ENCODE results near the gene SLC25A21. TPM values are rescaled to one million over a fixed set of nuclear protein-coding genes. Genes with fewer than 3 reads are reported as not detected.

SLC25A21 gene
- total RNA-seq, 1 experiment from 2014 or later = 37.0 TPM

DNA sequence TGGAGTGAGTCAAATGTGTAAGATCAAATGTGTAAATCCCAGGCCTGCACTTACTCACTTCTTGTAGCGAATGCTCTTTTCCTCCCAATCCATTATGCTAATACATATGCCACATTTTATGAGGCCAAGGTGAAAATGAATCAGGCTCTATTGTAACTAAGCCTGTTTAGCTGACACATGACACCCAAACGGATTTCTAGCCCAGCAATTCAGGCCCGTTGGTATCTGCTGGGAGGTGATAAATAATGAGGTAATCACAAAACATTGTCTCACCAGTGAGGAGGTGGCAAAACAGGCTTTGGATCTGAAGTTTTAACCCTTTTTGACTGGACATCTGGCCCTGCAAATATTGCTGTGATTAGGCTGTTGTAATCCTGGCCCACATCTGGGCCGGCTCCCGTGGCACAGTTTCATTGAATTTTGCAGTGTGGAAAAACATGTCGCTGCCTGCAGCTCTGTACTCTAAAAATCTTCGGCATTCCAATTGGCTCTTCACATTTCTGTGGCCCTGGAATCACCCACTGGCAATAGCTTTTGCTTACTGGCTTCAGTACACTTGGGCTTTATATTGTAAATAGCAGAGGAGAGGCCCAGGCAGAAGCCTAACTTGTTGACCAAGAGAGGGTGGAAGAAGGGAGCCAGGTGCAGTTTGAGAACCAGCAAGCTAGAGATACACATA, 404.7 kb downstream of the SLC25A21 start:
- peak; percentile 89 for DNase-seq (ENCODE audit: low read depth)

DNA sequence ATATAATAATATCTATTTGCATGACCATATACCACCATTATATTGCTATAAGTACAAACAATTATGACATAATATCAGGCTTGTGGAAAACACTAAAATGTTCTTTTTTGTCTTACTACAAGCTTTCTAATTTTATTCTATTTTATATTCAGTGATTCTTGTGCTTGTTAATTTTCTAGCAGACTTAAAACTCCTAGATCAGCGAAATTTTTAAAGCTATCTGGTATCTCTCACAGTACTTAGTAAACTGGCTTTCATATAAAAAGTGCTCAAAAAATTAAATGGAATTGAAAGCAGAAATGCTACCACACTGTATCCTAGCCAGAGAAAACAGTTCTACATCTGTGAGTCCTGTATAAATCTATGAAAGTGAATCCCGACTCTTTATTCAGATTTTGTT, 405.4 kb downstream of the SLC25A21 start:
- no peak for DNase-seq (ENCODE audit: low read depth)

DNA sequence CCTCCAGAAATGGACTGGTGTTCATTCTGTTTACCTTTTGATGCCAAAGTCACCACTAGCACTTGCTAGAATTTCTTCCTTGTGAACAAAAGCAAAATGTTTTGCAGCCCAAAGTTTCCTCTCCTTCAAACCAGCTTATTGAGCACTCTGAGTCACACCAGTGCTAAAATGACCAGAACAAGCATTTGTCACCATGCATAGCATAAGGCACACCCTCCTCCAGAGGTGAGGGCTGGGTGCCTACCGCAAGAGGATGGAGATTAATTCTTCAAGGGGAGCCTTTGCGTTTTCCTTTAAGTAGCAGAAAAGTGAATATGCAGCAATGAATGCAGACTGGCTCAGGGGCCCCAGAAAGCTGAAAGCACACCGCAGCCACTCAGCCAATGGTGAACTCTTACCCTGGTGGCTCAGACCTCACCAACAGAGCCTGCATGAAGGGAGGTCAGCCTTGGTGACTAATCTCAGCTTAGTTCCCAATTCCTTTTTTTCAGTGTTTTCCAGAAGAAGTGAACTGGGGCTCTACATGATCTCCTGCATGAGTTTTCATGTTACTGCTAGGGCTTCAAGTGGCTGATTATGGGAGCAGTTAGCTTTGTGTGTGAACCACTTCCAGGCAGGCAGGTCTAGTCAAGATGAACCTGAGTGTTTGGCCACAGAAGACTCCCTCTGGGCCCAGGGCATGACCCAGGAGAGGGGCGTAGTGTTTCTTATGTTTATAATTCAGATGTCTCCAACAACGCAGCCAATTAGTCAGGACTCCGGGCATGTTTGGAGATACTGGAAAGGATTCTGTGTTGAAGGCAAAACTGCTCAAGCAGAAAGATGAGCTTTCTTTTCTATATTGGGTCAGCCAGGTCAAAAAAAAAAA, 414.4 kb downstream of the SLC25A21 start:
- peak; percentile 67 for DNase-seq (ENCODE audit: low read depth)

DNA sequence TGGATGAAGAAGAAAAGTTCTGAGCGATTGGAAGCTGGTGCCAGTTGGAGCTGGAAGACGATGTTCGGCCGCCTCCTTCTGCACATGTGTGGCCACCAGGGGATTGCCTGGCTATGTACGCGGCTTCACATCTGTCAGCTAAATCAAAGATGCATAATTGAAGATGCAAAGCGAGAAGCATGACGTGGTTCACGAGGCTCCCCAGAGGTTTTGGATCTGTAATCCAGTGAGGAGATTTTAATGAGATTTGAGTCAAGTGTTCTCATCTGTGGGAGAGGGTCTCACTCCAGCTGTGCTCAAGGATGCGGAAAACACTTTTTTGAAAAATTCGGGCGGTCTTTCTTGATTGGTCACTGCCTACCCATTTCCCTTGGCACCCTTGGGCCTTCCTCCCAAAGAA, 416.2 kb downstream of the SLC25A21 start:
- no peak for DNase-seq (ENCODE audit: low read depth)

DNA sequence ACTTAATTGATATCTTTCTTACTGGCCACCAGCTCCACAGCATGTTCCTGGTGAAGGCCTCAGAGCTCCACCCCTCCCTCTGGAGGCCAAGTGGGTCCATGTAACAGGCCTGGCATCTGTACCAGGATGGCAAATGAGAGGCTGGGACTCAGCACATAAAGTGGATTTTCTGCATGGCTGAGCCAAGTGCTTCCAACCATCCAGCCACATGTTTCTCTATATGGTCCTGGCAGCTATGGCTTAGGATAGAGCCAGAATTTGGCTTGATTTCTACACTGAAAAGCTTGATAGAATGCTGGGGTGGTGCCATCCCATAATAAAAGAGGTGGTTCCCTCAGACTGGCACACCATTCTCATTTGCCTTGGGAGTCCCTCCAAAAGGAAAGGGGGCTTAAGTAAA, 416.6 kb downstream of the SLC25A21 start:
- DNase-seq (ENCODE audit: low read depth) = no peak

DNA sequence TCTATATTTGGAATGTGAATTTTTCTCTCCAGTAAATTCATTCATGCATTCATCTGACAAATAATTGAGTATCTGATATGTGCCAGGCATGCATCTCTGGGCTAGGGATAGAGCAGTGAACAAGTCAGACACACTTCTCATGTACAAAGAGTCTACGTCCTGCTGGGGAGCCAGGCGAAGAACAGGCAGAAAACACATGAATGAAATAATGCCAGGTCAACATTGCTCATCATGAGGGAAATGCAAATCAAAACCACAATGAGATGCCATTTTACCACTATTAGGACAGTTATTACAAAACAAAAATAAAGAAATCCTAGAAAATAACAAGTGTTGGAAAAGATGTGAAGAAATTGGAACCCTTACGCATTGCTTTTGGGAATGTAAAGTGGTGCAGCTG, 420.5 kb downstream of the SLC25A21 start:
- DNase-seq (ENCODE audit: low read depth) = no peak

DNA sequence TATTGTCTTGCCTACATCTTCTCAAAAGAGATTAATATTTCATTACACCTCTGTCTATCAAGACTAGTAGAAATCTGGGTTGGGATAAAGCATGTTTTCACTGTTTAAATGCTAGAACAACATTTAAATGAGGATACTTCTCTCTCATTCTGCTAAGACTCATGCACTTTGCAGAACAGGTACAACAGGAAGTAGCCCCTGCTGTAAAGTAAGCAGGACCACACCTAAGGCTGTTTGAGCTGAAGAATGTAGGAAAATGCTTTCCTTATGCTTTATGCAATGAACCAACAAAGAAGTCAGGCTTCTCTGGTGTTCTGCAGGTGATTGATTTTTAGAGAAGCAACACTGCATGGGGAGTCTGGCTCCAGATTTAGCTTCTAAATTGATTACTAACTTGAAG, 421.3 kb downstream of the SLC25A21 start:
- DNase-seq (ENCODE audit: low read depth) = no peak

DNA sequence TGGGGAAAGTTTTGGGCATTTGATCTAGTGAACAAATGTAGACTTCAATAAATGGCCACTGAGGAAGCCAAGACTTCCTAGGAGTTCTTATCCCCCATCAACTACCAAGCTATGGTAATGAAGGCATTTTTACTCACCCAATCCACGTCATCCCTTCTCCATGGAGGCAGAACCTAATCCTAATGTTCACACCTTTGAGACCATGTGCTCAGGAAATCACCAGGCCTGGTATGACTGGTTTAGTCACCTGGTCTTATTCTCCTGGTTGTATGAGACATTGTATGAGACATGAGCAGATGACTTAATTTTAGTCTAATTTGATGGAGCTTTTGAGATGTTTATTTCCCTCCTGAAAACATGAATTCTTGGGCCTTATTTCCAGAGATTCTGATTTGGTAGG, 422.2 kb downstream of the SLC25A21 start:
- DNase-seq (ENCODE audit: low read depth) = no peak

DNA sequence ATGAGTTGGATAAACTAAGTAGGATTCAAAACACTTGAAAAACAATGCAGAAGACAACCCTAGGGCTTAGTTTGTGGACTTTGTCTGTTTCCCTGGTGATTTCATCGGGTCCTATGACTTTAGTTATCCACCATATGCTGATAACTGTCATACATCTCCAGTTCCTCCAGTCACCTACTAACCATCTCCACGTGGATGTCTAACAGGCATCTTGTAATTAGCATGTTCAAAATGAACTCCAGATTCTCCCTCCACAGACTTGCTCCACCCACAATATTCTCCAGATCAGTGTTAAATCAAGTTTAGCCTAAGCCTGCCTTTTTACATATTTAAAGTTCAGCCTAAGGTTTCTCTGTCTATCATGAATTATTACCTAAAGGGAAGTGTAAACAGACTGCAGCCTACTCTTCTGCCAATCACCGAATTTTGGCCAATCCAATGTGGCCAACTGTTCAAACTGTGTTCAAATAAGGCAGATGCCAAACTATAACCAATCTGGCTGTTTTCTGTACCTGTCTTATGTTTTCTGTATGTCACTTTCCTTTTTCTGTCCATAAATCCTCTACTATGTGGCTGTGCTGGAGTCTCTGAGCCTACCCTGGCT, 423.7 kb downstream of the SLC25A21 start:
- DNase-seq (ENCODE audit: low read depth) = no peak

DNA sequence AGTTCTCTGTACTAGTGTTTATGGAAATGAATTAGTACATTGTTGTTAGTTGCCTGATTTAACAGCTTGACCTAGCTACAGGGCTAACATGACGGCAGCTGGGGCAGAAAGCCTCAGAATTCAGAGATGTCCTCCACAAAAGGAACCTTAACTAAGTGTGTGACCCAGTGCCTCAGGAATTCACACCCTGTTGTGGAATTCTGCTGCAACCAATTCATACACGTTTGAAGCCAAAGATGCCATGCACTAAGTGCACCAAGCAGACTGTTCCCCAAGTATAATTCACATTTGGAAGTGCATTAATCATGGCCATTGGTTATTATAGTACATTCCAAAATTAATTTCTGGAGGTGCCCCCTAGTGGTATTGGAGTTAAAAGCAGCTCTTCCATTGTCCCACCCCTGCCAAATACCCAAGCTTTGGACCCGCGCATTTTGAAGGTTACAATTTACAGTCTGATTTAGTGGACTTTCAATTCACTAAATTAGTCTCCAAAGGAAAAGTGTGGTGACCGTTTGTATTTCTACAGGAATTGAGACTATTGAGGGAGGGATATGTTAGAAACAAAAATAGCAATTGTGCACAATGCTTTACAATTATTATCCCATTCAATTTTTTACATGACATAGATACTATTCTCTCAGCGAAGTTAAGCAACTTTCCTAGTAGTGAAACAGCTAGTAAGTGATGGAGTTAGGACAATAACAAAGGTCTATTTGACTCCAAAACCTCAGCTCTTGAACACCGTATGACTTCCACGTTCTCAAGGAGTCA, 424.8 kb downstream of the SLC25A21 start:
- no peak for DNase-seq (ENCODE audit: low read depth)

DNA sequence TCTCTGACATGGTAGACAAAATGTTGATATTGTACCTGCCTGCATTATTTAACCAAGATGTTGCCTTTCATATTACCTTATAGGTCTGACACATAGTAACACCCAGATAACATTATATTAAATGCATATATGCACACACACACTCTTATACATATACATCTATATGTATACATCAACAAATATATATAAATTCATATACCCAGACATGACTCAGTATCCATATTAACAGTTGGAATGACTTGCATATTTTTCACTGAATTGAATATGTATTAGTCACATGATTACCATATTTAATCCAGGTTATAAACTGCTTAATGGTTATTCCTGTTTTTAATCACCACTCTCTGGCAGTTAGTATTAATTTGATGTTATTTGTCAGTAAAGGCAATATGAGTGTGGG, 425.5 kb downstream of the SLC25A21 start:
- no peak for DNase-seq (ENCODE audit: low read depth)

DNA sequence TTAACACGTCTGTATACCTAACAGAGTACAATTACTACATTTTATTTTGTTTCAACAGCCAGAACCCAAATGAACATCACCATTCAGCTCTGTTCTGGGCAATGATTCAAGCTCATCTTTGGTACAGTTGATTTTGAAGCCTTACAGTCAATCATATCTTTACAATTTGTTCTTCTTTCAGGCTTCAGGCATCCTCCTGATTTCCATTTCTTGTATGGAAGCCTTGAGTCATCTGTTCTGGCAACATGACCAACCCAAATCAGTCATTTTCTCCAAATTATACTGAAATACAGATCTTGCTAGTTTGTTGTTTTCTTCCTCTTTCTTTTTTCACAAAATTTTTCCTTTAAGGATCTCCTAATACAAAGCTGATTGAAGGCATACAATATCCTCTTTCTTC, 430.5 kb downstream of the SLC25A21 start:
- DNase-seq (ENCODE audit: low read depth) = no peak

DNA sequence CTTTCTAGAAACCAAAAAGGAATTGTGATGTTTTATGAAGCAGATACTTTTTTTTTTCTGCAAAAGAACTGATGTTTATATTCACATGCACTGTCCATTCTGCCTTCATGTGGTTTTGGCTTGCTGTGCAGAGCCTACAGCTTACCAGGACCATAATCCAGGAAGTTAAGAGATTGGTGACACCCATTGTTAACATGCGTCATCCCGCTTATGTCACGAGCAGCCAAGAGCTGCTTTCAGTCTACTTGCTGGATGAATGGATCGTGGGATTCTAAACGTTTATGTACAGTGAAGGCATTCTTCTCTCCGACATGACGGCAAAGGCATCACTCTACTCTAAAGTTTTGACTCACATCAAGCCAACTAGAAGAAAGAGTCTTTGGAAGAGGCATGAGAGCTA, 434.1 kb downstream of the SLC25A21 start:
- peak; percentile 77 for DNase-seq (ENCODE audit: low read depth)

DNA sequence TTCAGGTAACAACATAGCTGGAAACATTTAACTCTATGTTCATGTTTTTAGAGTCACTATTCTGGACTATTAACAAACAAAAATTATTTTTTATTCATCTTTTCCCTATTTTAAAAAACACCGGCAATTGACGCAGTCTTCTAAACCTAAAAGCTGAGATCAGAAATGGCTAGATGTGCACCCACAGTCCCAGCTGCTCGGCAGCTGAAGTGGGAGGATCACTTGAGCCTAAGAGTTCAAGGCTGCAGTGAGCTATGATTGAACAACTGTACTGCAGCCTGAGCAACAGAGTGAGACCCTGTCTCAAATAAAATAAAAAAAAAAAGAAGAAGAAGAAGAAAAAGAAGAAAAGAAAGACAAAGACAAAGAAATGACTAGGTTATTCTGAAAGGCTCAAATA, 446.3 kb downstream of the SLC25A21 start:
- no peak for DNase-seq (ENCODE audit: low read depth)

DNA sequence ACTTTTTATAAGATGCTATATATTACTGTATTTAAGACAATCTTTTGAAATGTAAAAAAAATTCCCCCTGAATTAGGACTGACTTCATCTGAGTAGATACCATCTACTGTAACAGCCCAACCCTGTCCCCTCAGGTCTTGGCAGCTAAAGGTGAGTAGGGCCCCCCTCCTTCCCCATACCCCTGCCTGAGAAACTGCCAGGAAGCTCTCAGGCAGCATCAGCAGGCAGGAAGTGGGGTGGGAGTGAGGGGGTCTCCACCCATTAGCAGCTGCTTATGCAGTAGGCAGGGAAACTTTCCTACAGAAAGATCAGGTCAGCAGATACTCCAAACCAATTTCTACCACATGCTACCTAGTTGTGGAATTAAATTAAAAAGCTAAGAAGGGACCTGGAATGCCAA, 448.2 kb downstream of the SLC25A21 start:
- DNase-seq (ENCODE audit: low read depth) = no peak

DNA sequence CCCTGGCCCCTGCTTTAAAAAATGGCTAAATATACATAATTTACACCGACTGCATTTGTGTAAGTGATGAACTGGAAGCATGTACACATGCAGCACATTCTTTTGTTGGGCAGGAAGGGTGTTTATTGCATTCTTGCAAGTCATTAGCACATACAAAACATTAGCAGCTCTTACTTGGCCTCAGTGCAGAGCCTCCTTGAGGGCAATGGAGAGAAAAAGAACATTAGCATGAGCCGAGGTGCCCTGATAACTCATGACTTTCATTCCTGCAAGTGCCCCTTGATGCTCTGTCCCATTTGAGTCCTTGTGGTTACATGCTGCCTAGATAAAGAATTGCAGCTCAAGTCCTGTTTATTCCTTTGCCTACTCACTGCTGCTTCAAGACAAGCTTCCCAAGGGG, 448.9 kb downstream of the SLC25A21 start:
- DNase-seq (ENCODE audit: low read depth) = no peak

DNA sequence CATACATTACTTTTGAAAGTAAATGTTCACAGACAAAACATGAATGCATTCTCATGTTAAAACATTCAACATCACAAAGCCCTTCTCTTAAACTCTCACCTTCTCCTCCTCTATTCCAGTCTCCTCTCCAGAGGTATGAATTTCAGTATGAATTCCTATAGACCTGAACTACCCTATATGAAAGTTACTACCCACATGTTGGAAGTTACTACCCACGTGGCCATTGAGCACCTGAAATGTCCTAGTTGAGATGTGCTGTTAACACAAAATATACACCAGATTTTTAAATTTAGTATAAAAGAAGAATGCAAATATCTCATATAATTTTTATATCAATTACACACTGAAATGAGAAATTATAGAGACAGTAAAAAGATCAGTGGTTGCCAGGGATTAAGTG, 450.5 kb downstream of the SLC25A21 start:
- no peak for DNase-seq (ENCODE audit: low read depth)

DNA sequence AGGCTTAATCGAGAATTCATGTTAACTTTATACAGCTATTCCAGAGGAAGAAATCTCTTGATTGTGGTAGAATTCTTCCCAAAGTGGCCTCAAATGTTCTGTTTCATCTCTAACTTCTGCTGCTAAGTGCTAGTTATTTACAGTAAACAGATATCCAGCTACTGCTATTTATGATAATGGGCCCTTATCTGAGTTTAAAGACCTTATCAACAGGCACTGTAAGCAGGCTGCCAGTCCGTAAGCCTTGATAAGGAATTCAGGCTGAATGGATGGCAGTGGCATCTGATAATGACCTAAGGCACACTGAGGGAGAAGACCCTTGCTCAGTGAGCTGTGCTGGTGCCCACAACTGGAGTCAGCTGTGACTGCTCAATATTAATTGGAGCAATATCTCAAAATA, 451.7 kb downstream of the SLC25A21 start:
- no peak for DNase-seq (ENCODE audit: low read depth)

DNA sequence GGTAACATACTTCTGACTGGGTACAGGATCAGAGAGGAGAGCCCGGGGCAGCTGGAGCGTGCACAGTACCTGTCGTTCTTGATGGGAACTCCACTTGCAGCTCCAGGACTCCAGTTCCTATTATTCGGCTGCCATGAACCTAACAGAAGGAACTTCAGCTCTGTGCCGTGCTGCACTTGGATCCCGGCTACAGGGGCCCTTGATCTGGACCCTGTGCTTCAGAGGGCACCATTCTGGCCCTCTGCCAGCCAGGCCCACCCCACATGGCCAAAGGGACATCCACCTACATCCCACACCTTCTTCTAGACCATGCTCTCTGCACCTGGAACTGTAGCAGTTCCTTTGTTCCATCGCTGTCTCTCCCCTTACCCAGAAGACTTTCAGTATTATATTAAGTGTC, 452.6 kb downstream of the SLC25A21 start:
- no peak for DNase-seq (ENCODE audit: low read depth)

DNA sequence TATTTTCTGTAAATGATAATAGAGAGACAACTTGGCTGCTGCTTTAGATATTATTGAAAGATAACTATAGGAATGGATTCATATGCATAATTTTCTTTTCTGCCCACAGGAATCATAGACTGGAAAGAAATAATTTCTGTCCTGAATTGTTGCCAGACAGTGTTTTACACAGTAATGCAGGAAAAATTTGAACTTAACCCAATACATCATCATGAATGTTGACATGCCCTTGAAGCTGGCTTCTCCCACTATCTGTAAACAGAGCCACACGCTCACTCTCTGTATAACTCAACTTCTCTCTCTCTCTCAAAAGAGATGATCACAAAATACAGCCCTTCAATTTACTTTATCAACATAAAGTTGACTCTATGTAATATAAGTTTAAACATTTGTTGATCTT, 454.2 kb downstream of the SLC25A21 start:
- DNase-seq (ENCODE audit: low read depth) = no peak

DNA sequence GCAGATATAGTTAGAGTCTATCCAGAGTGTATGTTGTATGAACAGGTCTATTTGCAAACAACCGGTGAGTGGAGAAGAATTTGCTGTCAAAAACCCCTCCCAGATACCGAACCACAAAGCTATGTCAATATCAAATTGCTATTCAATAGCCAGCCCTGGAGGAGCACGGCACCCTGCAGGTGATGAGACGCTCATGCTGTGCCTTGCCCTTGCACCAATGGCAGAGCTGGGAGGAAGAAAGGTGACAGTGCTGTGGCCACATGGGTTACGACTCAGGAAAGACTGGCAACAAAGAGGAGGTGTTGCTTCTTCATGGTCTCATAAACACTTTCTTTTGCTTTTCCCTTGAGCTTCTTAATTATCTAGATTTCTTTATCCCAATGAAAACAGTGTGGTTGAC, 455.0 kb downstream of the SLC25A21 start:
- no peak for DNase-seq (ENCODE audit: low read depth)

DNA sequence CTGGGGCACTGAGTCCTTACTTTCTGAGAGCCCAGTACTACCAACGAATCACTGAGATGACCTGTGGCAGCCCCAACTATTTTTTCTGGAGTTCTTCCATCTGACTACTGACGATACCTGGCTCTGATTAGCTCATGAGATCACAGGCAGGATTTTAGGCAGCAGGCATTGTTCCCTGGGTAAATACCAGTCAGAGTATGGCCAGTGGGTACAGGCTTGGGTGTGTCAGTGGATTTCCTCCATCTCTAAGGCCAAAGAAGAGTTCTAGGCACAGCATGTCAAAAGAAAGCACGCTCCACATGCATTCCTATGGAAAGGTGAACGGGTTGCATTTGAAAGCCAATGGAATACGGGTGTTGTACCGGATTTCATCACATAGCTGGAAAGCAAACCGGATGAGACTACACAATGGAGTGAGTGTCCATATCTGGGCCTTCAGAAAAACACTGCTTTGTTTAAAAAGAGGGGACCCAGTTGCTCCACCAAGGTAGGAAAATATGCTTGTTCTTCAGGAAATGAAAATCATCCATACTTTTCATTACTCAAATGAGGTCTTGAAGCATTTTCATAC, 455.7 kb downstream of the SLC25A21 start:
- no peak for DNase-seq (ENCODE audit: low read depth)

Measured in Daoy (cell line).